ENCODE results near the gene LDLRAD3.

The LDLRAD3 gene

DNA sequence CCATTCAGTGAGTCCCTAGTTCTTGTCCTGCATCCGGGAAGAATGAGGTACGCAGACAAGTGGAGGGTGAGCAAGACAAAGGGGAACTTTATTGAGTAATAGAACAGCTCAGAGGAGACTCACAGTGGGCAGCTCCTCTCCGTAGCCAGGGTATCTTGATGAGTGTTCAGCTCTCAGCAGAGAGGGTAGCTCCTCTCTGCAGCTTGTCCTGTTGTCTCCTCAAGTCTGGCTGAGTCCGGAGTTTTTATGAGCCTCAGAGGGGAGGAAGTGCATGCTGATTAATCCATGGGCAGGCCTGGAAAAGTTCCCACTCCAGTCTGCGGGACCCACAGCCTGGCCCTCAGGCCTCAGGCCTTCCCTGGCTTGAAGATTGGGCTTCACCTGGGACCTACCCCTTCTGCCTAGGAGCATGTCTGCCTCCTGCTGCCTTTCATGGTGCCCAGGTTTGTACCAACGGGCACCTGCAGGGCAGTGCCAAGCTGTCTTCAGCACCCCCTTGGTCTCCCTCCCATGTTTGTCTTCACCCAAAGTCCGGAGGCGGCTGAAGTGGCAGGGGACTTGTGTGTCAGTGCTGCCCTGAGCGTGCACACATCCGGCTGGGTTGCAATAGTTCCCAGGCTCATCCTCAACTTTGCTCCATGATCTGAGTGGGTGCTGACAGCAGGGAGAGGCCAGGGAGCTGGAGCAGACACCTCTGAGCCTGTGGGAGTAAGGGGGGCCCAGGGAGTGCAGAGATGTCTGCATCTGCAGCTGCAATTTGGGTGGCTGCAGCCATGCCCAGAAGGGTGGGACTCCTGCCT, 134.2 kb downstream of the LDLRAD3 start:
- DNase-seq (ENCODE audit: low read depth) = peak; percentile 86

GRCh38 chr11:36078686-36079055, 134.8 kb downstream of the LDLRAD3 start:
- DNase-seq (ENCODE audit: low read depth) = no peak

DNA sequence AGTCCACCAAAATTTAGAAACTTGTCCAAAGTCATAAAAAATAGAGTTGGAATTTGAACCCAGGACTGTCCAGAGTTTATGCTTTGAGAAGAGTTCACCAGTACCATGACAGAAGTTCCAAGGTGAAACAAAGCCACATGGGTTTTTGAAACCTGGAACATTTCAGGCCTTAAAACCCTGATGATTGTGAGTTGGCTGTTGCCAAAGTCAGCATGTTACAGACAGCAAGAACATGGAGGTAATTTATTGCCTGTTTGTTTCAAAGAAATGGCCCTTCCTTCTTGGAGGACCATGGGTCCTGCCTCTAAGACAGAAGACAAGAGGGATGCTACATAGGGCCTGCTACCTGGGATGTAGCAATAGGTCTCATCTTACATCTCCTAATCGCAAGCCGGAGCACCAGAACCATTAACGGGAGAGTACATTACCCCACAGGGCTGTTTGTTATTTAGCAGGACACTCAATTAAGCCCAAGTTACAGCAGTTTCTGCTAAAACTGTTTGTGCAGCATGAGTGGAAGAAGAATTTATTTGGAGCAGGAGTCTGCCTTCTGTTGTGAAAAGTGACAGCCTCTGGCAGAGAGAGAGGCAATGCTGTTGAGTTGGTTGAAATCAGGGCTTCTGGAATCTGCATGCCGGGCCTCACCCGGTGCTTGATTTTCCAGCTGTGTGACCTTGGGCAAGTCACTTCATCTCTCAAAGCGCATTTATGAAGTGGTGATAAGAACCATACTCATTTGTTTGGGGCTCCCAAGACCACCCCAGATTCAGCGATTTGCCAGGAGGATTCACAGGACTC, 136.2 kb downstream of the LDLRAD3 start:
- DNase-seq (ENCODE audit: low read depth) = no peak

DNA sequence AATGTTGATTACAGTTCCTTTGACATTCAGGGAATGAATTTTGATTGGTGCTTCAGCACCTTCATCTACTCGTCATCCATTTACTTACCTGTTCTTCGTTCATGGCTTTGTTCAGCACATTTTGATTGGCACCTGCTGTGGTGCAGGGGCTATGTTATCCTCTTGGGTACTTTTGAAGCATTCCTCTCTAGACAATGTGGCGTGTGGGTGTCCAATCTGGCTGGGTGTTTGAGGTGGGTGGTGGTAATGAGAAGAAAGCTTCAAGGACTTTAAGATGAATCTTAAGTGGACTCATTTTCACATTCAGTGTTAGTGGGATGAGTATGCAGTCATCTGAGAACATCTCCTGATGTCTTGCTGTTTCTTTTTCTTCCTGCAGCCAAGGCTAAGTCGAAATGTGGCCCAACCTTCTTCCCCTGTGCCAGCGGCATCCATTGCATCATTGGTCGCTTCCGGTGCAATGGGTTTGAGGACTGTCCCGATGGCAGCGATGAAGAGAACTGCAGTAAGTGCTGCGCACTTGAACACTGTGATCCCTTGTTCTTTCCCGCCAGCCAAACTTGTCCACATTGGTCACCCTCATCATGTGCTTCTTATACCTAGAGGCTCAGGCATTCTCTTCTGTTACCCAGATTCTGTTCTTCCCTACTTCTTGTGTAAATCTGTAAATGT, 137.5 kb downstream of the LDLRAD3 start:
- DNase-seq (ENCODE audit: low read depth) = no peak

DNA sequence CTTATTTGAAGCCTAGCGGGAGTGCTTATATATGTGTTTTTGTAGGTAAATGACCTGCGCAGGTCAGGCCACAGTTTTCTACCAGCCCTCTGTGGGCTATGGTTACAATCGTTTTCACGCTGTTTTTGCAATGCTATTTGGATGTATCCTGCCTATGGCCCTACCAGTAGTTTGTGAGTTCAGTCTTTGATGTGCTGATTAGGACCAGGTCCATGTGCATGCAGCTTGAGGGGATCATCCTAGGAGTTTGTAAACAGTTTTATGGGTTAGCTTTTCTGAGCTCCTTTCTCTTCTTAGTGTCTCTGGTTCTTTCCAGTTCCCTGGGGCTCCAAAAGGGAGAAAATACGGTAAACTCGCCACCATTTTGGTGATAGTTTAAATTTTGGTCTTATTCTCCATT, 142.5 kb downstream of the LDLRAD3 start:
- DNase-seq (ENCODE audit: low read depth) = no peak

DNA sequence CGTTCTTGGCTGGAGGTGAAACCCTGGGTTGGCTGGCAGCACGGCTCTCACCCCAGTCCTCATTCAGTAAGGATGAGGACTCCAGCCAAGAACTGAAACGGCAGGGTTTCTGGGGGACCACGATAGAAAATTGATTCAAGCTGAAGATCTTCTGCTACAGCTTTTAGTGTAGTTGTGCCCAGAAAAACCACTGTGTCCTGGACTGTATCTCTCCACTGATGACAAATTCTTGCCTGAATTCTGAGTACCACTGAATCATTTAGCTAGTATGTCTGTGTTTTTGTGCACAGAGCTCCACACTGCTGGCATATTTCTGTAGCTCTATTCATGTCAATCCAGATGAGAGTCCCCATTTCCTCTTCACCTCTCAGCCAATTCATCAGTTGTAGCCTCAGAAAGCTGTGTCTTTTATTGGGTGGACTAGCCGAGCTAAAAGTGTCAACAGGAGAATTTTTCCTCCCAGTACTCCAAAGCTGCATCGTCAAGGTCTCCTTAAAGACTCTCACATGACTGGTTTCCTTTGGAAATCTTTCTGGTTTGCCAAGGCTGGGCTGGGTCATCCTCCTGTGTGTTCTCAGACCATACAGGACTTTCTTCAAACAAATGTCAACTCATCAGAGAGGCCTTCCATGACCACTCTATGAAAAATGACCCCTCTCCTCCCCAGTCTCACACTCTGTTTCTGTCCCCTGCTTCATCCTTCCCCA, 144.6 kb downstream of the LDLRAD3 start:
- no peak for DNase-seq (ENCODE audit: low read depth)

GRCh38 chr11:36089920-36090319, 146.1 kb downstream of the LDLRAD3 start:
- no peak for DNase-seq (ENCODE audit: low read depth)

DNA sequence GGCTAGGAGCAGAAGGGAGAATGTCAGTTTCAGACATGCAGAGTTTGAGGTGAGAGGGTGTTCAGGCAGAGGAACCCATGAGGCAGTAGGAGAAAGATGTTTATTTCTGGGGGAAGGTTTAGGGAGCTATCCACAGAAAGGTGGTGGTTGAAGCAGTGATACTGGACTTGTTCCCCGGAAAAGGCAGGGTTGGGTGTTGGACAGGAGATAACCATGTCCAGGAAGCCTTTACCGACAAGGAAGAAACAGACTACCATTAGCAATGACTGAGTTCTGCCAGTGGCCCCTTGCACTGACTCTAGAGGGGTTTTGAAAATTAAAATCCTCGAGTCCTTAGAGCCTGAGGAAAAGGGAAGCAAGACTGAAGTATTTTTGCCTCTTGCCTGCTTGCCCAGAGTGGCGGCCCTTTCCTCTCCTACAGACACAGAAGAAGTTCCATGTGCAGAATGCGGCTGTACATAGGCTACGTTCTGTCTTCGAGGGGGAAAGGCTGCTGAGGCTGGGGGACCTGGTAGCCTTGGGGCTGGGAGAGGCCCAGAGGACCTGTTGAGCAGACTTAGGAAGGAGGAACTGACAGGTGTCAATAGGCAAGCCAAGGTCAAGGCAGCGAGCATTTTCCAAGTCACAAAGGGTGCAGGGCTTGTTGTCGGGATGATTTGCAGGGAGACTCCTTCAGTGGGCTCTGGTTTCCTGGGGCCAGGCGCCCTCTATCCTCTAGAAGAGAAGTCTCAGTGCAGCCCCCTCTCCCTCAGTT, 146.7 kb downstream of the LDLRAD3 start:
- DNase-seq (ENCODE audit: low read depth) = no peak

DNA sequence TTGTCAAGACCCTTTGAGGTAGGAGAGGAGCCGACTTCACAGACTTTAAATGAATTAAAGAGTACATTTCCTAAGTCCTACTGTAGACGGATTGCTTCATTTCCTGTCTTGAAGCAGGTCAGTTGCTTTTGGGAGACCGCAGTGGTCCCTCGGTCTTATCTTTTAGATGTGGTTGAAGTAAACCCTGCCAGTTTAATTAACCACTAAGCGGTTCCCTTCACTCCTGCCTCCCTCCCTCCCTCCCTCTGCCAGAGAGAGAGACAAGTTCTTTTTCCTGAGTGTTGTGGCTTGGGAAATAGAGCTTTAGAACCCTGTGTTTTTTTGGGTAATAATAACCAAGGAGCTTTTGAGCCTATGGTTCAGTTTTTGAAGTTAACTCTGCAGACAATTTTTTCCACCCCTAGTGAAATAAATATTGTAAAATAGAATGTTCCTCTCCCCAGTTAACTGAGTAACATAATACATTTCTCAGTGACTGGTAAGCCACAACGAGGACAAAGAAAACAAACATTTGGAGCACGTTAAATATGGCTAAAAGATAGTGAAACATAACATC, 147.5 kb downstream of the LDLRAD3 start:
- DNase-seq (ENCODE audit: low read depth) = peak; percentile 48

GRCh38 chr11:36092314-36093030, 148.6 kb downstream of the LDLRAD3 start:
- peak; percentile 19 for DNase-seq (ENCODE audit: low read depth)

DNA sequence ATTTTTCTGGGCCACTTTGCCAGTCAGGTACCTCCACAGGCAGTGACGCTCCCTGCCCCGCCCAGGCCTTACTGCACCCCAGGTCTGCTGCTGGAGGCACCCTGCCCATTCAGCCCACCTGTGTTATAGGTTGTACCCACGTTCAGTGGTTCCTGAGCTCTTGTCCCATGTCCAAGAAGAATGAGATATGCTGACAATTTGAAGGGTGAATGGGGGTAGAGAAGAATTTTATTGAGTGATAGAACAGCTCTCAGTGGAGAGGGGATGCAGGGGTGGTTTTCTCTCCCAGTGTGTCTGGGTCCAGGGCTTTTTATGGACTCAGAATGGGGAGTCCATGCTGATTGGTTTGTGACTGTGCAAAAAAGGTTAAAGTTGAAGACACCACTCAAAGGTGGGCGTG, 149.7 kb downstream of the LDLRAD3 start:
- DNase-seq (ENCODE audit: low read depth) = no peak

DNA sequence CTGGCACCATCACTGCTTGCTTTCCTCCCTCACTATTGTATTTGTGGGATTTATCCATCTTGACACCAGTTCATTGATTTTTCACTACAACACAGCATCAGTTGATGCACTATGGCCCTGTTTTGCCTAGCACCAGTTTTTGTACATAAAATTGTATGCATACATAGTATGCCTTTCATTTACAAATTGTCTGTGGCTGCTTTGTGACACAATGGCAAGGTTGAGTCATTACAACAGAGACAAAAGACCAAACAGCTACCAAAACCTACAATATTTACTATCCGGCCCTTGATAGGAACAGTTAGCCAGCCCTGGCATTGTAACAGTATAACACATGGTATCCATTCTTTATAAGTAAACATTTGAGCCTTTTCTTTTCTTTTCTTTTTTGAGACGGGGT, 150.3 kb downstream of the LDLRAD3 start:
- no peak for DNase-seq (ENCODE audit: low read depth)

DNA sequence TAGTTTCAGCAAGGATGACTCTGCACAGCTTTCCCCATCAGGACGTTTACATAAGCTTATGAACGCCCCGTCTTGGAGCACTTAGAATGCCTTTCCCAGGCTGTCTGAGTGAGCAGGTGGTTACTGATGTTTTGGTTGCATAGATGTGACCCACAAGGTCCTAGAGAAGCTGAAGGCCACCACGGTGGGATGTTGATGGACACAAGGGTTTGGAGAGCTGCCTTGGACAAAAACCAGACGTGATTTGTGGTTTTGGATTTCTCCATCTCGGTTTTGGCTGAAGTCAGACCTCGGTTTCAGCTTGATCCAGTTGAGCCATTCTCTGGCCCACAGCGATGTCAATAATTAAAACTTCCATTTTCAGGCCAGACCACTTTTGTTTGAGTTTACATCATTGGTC, 151.9 kb downstream of the LDLRAD3 start:
- DNase-seq (ENCODE audit: low read depth) = no peak

DNA sequence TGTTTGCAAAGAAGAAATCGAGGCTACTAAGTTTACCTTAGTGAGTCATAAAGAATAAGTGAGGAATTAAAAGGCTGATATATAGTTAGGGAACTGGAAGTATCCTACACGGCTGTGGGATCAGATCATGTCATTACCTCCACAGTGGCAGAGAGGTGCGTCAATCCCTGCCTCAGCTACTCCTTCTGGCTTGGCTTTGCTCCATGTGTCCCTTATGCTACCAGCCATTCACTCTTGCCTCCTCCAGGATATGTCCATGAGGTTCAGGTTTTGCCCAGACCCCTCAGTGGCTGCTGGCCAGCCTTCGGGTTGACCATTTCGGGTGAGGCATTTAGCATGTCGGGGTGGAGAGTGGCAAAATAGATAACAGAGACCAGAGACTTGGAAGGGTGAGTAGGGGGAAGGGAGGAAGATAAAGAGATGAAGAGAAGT, 153.4 kb downstream of the LDLRAD3 start:
- DNase-seq (ENCODE audit: low read depth) = no peak

GRCh38 chr11:36098087-36098486, 154.2 kb downstream of the LDLRAD3 start:
- no peak for DNase-seq (ENCODE audit: low read depth)

GRCh38 chr11:36098853-36099375, 155.1 kb downstream of the LDLRAD3 start:
- DNase-seq (ENCODE audit: low read depth) = no peak

DNA sequence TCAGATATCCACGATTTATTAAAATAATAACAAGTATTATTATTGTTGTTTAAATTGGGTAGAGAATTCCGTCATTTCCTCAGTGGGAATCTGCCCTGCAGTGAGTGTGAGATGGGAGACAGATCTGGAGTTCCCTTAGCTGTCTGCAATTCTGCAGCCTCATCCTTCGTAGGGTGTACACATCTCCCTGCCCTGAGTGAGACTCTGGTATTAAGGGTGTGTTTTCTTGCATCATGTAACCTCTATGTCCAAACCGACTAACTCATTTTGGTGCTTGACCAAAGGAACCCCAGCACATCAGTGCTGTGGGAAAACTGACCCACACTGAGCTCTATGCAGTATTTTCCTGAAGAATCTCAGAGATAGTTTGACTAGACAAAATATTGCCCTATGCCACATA, 157.6 kb downstream of the LDLRAD3 start:
- no peak for DNase-seq (ENCODE audit: low read depth)

- DNase-seq (ENCODE audit: low read depth) = no peak
These were observed 159.0 kb downstream of the LDLRAD3 start for GRCh38 chr11:36102868-36103267.

GRCh38 chr11:36103933-36104530, 160.2 kb downstream of the LDLRAD3 start:
- no peak for DNase-seq (ENCODE audit: low read depth)

DNA sequence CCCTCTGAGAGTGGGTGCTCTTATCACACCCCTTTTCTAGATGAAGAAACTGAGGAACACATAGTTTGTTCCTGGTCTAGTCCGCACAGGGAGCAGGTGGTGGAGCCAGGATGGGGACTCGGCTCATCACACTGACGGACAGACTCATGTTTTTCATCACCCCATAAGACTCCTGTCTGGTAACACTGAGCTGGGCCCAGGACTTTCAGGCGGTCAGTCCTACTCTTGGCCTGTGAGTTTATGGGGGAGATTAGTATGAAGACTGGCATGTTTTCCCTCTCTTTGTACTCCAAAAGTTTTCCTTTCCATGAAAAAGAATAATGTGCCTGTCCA, 160.8 kb downstream of the LDLRAD3 start:
- DNase-seq (ENCODE audit: low read depth) = no peak

All from ELR (cell line).